MCF 10A (cell line): ENCODE results near the gene COX19. TPM values are rescaled to one million over a fixed set of nuclear protein-coding genes. Genes with fewer than 3 reads are reported as not detected.
"Not testable (repeated sequence)": the region's sequence is repeated elsewhere in the genome, so short reads cannot be mapped to it uniquely, and the experiment has no call there.

ENCODE experiments used
- BruUV-seq: library from RNA; stranded (reverse); fragments of 400-500 nt; replicated peaks from 2 replicates; lab custom pipeline; 2021; lab: Mats Ljungman, UMichigan
- CTCF ChIA-PET: fragments of 300-600 bp; sonication (Branson Sonifier 250); formaldehyde crosslinking; extraction: SDS; loops from one replicate; lab custom pipeline; 2021; ENCODE audit warnings: antibody characterized with exemption, inconsistent platforms; lab: Yijun Ruan, JAX
- POLR2A ChIA-PET: fragments of 300-600, 350-650 bp; sonication (Branson Sonifier 250); formaldehyde crosslinking; extraction: SDS; loops from one replicate; lab custom pipeline; 2020; ENCODE audit warnings: antibody characterized with exemption, inconsistent platforms; lab: Yijun Ruan, JAX
- DNase-seq: peaks from one replicate; pipeline ENCODE4 v3.0.0-alpha.2; 2018; ENCODE audit not compliant: unreplicated experiment
- H3K27ac Mint-ChIP-seq: one replicate; pipeline ENCODE4 v1.8.0; 2022; ENCODE audit warnings: mild to moderate bottlenecking, low read depth, mixed read lengths; ENCODE audit not compliant: unreplicated experiment
- H3K27me3 Mint-ChIP-seq: one replicate; pipeline ENCODE4 v1.8.0; 2022; ENCODE audit warnings: mixed read lengths; ENCODE audit not compliant: insufficient read depth, unreplicated experiment
- H3K36me3 Mint-ChIP-seq: one replicate; pipeline ENCODE4 v1.8.0; 2022; ENCODE audit warnings: mild to moderate bottlenecking, moderate library complexity, mixed read lengths; ENCODE audit not compliant: insufficient read depth, unreplicated experiment
- H3K4me1 Mint-ChIP-seq: one replicate; pipeline ENCODE4 v1.8.0; 2022; ENCODE audit warnings: mixed read lengths; ENCODE audit not compliant: insufficient read depth, unreplicated experiment
- H3K4me3 Mint-ChIP-seq: one replicate; pipeline ENCODE4 v1.8.0; 2022; ENCODE audit warnings: mild to moderate bottlenecking, moderate library complexity, mixed read lengths; ENCODE audit not compliant: unreplicated experiment
- H3K9me3 Mint-ChIP-seq: one replicate; pipeline ENCODE4 v1.8.0; 2022; ENCODE audit warnings: mixed read lengths; ENCODE audit not compliant: unreplicated experiment
- intact Hi-C: fragments of 100-400 bp; cut with micrococcal nuclease; formaldehyde crosslinking; loops from 2 replicates; pipeline ENCODE4 v1.14.1; 2022
- total RNA-seq: library from RNA; stranded (reverse); gene quantifications from 2 replicates; pipeline ENCODE4 v1.2.3, GENCODE V29; 2022
- TF ChIP-seq, protein P1 (sequence below): fragments of 200-600 bp; IDR thresholded peaks from one replicate; pipeline ENCODE4 v1.8.0; 2022; ENCODE audit warnings: antibody characterized with exemption, mild to moderate bottlenecking; ENCODE audit not compliant: unreplicated experiment

The COX19 gene
- total RNA-seq, 1 experiment from 2014 or later: 16.5 TPM

DNA sequence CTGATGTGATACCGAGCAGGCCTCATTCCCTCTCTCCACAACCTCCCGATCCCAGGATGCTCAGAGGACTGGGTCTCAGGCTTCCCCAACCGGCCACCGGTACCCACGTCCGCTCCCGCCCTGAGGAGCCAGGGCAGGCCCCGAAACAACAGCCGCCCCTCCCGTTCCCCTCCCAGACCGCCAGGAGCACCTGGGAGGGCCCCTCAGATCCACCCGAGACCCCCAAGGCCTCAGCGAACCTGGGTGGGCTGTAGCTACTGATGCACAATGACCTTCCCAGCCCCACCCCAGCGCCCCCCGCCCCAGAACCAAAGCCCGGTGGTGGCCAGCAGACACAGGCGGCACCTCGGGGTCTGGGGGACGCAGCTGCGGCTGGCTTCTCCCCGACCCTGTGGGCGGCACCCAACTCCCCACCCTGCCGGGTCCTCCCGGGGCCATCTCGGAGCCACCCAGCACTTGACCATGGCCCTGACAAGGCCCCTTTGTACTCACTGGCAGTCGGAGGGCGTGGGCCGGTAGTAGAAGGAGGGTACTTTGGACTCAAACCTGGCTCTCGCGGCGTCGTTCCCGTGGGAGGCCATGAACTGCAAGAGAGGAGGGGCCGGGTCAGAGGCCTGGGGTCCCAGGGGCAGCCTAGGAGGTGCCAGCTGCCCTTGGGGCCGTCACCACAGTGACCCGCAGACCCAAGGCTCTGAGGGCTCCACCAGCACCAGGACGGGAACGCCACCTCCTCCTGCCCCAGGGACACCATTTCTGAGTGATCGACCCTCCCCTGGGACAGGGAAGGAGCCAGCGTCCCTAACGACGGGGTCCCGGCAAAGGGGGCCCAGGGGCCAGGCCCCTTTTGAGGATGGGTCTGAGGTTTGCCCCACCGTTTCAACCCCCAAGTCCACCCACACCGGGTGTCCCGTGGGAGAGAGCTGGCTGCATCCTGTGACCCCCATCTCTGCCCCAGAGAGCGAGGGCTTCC, 49.0 kb downstream of the COX19 start:
- ChIA-PET CTCF (no interaction called here), POLR2A (no interaction called here)
- Mint-ChIP-seq H3K4me1 (no peaks in the 10 kb centered on the region), H3K4me3 (no peak overlapping the region), H3K9me3 (no peaks in the 10 kb centered on the region), H3K27me3 (no peaks in the 10 kb centered on the region), H3K36me3 (no peaks in the 10 kb centered on the region), H3K27ac (no peak overlapping the region)
- no TSS peak for BruUV-seq
- TF ChIP-seq, protein P1, sequence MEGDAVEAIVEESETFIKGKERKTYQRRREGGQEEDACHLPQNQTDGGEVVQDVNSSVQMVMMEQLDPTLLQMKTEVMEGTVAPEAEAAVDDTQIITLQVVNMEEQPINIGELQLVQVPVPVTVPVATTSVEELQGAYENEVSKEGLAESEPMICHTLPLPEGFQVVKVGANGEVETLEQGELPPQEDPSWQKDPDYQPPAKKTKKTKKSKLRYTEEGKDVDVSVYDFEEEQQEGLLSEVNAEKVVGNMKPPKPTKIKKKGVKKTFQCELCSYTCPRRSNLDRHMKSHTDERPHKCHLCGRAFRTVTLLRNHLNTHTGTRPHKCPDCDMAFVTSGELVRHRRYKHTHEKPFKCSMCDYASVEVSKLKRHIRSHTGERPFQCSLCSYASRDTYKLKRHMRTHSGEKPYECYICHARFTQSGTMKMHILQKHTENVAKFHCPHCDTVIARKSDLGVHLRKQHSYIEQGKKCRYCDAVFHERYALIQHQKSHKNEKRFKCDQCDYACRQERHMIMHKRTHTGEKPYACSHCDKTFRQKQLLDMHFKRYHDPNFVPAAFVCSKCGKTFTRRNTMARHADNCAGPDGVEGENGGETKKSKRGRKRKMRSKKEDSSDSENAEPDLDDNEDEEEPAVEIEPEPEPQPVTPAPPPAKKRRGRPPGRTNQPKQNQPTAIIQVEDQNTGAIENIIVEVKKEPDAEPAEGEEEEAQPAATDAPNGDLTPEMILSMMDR: no peak
- no peak for DNase-seq
- intact Hi-C loops: no loop called here

DNA sequence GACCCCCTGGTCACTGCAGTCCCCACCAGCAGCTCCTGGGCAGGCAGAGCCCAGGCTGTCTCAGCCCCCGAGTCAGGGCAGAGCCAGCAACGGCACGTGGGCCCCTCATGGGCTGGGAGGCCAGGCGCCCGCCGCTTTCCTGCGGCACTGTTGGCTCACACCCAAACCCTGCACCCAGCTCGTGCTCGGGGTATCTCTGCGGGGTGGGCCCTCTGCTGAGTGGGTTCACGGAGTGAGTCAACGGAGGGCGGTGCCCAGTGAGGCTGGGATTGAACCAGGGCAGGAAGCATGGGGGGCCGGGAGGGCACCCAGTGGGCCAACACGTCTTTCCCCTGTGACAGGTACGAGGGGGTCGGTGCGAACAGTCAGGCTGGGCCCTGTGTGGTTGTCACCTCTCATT, 49.7 kb downstream of the COX19 start:
- intact Hi-C loops: no loop called here
- POLR2A ChIA-PET: no interaction called here
- TF ChIP-seq, protein P1: no peak
- H3K9me3 Mint-ChIP-seq: no peaks in the 10 kb centered on the region
- H3K4me3 Mint-ChIP-seq: no peak overlapping the region
- no peaks in the 10 kb centered on the region for H3K4me1 Mint-ChIP-seq
- no peak for DNase-seq
- CTCF ChIA-PET: no interaction called here
- no peaks in the 10 kb centered on the region for H3K36me3 Mint-ChIP-seq
- H3K27me3 Mint-ChIP-seq: no peaks in the 10 kb centered on the region
- BruUV-seq: no TSS peak
- no peak overlapping the region for H3K27ac Mint-ChIP-seq

DNA sequence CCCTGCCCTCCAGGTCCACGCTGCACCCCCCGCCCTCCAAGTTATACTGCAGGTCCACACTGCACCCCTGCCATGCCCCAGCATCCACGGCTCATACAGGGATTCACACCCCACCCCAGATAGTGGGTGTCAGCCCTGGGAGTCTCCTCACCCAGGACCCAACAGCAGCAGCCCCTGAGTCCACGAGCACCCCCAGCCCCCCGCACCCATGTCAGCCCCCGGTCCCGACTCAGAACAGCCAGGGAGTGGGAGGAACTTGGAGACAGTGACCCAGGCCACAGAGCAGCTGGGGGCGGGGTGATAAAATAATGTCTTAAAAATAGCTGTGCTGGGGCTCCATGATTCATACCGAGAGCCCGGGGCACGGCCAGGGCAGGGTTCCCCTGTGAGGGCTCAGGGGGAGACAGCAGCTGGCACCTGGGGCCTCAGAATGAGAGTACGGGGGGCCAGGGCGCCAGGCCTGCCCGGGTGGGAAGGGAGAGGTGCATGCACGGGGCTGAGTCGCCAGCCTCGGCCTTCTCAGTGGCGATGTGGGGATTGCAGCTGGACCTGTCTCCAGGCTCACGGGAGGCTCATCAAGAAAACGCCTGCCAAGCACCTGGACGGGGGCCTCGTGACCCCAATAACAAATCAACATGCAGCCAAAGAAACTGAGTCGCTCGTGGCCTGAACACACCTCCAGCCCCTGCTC, 50.7 kb downstream of the COX19 start:
- H3K27ac Mint-ChIP-seq: no peak overlapping the region
- intact Hi-C loops: no loop called here
- no peaks in the 10 kb centered on the region for H3K36me3 Mint-ChIP-seq

DNA sequence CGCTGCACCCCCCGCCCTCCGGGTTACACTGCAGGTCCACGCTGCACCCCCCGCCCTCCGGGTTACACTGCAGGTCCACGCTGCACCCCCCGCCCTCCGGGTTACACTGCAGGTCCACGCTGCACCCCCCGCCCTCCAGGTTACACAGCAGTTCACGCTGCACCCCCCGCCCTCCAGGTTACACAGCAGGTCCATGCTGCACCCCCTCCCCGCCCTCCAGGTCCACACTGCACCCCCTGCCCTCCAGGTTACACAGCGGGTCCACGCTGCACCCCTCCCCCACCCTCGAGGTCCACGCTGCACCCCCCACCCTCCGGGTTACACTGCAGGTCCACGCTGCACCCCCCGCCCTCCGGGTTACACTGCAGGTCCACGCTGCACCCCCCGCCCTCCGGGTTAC, 51.3 kb downstream of the COX19 start:
- intact Hi-C loops, H3K27ac Mint-ChIP-seq, H3K4me3 Mint-ChIP-seq, CTCF ChIA-PET, BruUV-seq, H3K4me1 Mint-ChIP-seq, H3K27me3 Mint-ChIP-seq, DNase-seq, POLR2A ChIA-PET, H3K9me3 Mint-ChIP-seq, H3K36me3 Mint-ChIP-seq: not testable (repeated sequence)

More for the DNA sequence above, 50.7 kb downstream of the COX19 start:
- TF ChIP-seq, protein P1: no peak
- Mint-ChIP-seq H3K9me3 (no peaks in the 10 kb centered on the region), H3K27me3 (no peaks in the 10 kb centered on the region), H3K4me1 (no peaks in the 10 kb centered on the region), H3K4me3 (no peak overlapping the region)
- ChIA-PET CTCF (no interaction called here), POLR2A (no interaction called here)
- BruUV-seq: no TSS peak
- no peak for DNase-seq
